B cell (primary cell): ENCODE data around the gene PITRM1. TPM values are rescaled to one million over a fixed set of nuclear protein-coding genes. Genes with fewer than 3 reads are reported as not detected.

ENCODE experiments used
- ATAC-seq: fragments of 200-7000 bp; cut with Tn5 transposase; one replicate; pipeline ENCODE4 v1.10.0; 2021; ENCODE audit warnings: low read depth, mild to moderate bottlenecking, moderate number of reproducible peaks, moderate library complexity
- CTCF ChIA-PET: fragments of 350-600 bp; sonication (Branson Sonifier 250); formaldehyde crosslinking; loops from one replicate; lab custom pipeline; 2021; ENCODE audit warnings: antibody characterized with exemption, inconsistent platforms; lab: Charles Lee
- POLR2A ChIA-PET: fragments of 350-600 bp; sonication (Branson Sonifier 250); formaldehyde crosslinking; loops from one replicate; lab custom pipeline; 2021; ENCODE audit warnings: antibody characterized with exemption; lab: Charles Lee
- DNase-seq: peaks from one replicate; pipeline ENCODE4 v3.0.0; 2013
- H2AFZ ChIP-seq: 2 replicates; pipeline ENCODE4 v1.6.1; 2012; ENCODE audit warnings: mild to moderate bottlenecking, low read depth, low read length; ENCODE audit not compliant: insufficient read depth, poor library complexity, severe bottlenecking
- H3K27ac ChIP-seq, 2 donors: 1 replicate in 1 of 2; 2 replicates in 1 of 2; pipeline ENCODE4 v1.5.1; 2012 to 2013; ENCODE audit warnings: low read length in 2 of 2, mild to moderate bottlenecking in 2 of 2, moderate library complexity in 1 of 2
- H3K27me3 ChIP-seq, 4 experiments: fragments of 200-600 bp in 1 of 4; sonication (generic) in 1 of 4; replicated peaks in 1 of 4; 1 replicate in 2 of 4; 2 replicates in 2 of 4; pipeline versions ENCODE4 v1.6.1 to v1.7.0; 2013 to 2016; ENCODE audit warnings: low read length in 3 of 4, mild to moderate bottlenecking in 2 of 4, mixed read lengths in 1 of 4, moderate library complexity in 1 of 4; ENCODE audit not compliant: insufficient read depth in 4 of 4, control insufficient read depth in 3 of 4; ENCODE audit errors: control extremely low read depth in 1 of 4
- H3K36me3 ChIP-seq, 2 experiments: replicated peaks in 1 of 2; 1 replicate in 1 of 2; 2 replicates in 1 of 2; pipeline versions ENCODE4 v1.6.1 to v1.7.1; 2013; ENCODE audit warnings: low read length in 1 of 2; ENCODE audit not compliant: insufficient read depth in 2 of 2, control insufficient read depth in 1 of 2; ENCODE audit errors: control extremely low read depth in 1 of 2, extremely low read depth in 1 of 2
- H3K4me1 ChIP-seq, 2 donors: fragments of 200-600 bp in 1 of 2; sonication (generic) in 1 of 2; 1 replicate in 1 of 2; 2 replicates in 1 of 2; pipeline versions ENCODE4 v1.5.1 to v1.6.1; 2013 to 2017; ENCODE audit warnings: low read length in 2 of 2; ENCODE audit not compliant: control insufficient read depth in 2 of 2, insufficient read depth in 2 of 2
- H3K4me2 ChIP-seq: replicated peaks from 2 replicates; pipeline ENCODE3; 2012; ENCODE audit warnings: mild to moderate bottlenecking, low read depth, low read length; ENCODE audit not compliant: poor library complexity, severe bottlenecking
- H3K4me3 ChIP-seq, 5 experiments: fragments of 200-600 bp in 1 of 5; sonication (generic) in 1 of 5; 1 replicate in 3 of 5; 2 replicates in 2 of 5; pipeline versions ENCODE4 v1.5.1 to v1.7.0; 2011 to 2016; ENCODE audit warnings: low read length in 4 of 5, mild to moderate bottlenecking in 4 of 5, low read depth in 2 of 5, control low read depth in 1 of 5, moderate library complexity in 1 of 5; ENCODE audit not compliant: insufficient read depth in 1 of 5; ENCODE audit errors: control extremely low read depth in 1 of 5, extremely low read depth in 1 of 5
- H3K79me2 ChIP-seq: fragments of 200-600 bp; sonication (generic); one replicate; pipeline ENCODE4 v1.6.0; 2016; ENCODE audit warnings: low read length; ENCODE audit not compliant: control insufficient read depth, insufficient read depth
- H3K9ac ChIP-seq: fragments of 200-600 bp; sonication (generic); 2 replicates; pipeline ENCODE4 v1.6.1; 2017; ENCODE audit warnings: mild to moderate bottlenecking, low read length, moderate library complexity
- H3K9me3 ChIP-seq, 3 donors: one replicate each; pipeline versions ENCODE4 v1.6.1 to v1.7.1; 2013; ENCODE audit warnings: low read length in 2 of 3; ENCODE audit not compliant: control insufficient read depth in 2 of 3, insufficient read depth in 1 of 3; ENCODE audit errors: control extremely low read depth in 1 of 3
- H4K20me1 ChIP-seq: 2 replicates; pipeline ENCODE4 v1.6.0; 2012; ENCODE audit warnings: mild to moderate bottlenecking, low read length; ENCODE audit not compliant: insufficient read depth, control insufficient read depth, poor library complexity, severe bottlenecking
- H3K27ac Mint-ChIP-seq: one replicate; pipeline ENCODE4 v1.8.0; 2021; ENCODE audit warnings: mixed read lengths
- H3K27me3 Mint-ChIP-seq: one replicate; pipeline ENCODE4 v1.8.0; 2021; ENCODE audit warnings: mixed read lengths
- H3K4me1 Mint-ChIP-seq: one replicate; pipeline ENCODE4 v1.8.0; 2021; ENCODE audit warnings: mixed read lengths
- H3K4me3 Mint-ChIP-seq: one replicate; pipeline ENCODE4 v1.8.0; 2021; ENCODE audit warnings: mixed read lengths
- H3K9me3 Mint-ChIP-seq: one replicate; pipeline ENCODE4 v1.8.0; 2022; ENCODE audit warnings: mixed read lengths; ENCODE audit not compliant: insufficient read depth
- CTCF ChIP-seq: fragments of 200-600 bp; IDR thresholded peaks from one replicate; pipeline ENCODE4 v1.8.0; 2022; ENCODE audit warnings: antibody characterized with exemption, mild to moderate bottlenecking
- EZH2 ChIP-seq: IDR thresholded peaks from 2 replicates; pipeline ENCODE4 v1.6.1; 2012; ENCODE audit warnings: borderline replicate concordance, low read depth, mild to moderate bottlenecking, moderate library complexity, low read length; ENCODE audit not compliant: insufficient read depth, poor library complexity, severe bottlenecking
- WGBS: methylation state at CpG from one replicate; pipeline ENCODE4 v1.1.5; 2013; ENCODE audit warnings: missing lambda C conversion rate; ENCODE audit not compliant: insufficient coverage; 5-methylcytosine and 5-hydroxymethylcytosine counted together
- intact Hi-C: fragments of 100-400 bp; cut with micrococcal nuclease; formaldehyde crosslinking; loops from one replicate; pipeline ENCODE4 v1.10.0; 2022
- polyA plus RNA-seq: library from polyadenylated mRNA; depleted of rRNA; stranded (reverse); fragments of >200 nt; gene quantifications from 2 replicates; pipeline ENCODE4 v1.2.3, GENCODE V29; 2012
- total RNA-seq, 2 donors: library from RNA; stranded (reverse); fragments of 120-200 nt in 1 of 2; gene quantifications; 1 replicate in 1 of 2; 2 replicates in 1 of 2; pipeline versions ENCODE4 v1.2.3 to v1.2.4, GENCODE V29; 2013 to 2022

Gene PITRM1
- total and polyA plus RNA-seq, 2 donors (not counting 1 experiment from before 2014, with no cell fraction given): 50.7 to 71.1 TPM

- Histone ChIP-seq H2AFZ (no peak overlapping the region), H3K9me3 (peaks cover 0 to 3% (median 0%) of the 10 kb centered on the region in 3 donors), H3K4me1 (no peaks in the 10 kb centered on the region), H4K20me1 (no peaks in the 10 kb centered on the region), H3K79me2 (no peaks in the 10 kb centered on the region), H3K4me2 (no peak overlapping the region), H3K27me3 (no peaks in the 10 kb centered on the region), H3K9ac (no peak overlapping the region), H3K4me3 (no peak overlapping the region), H3K36me3 (peaks cover 0 to 68% of the 10 kb centered on the region in 2 experiments), H3K27ac (no peak overlapping the region)
- ATAC-seq: no peak
- POLR2A ChIA-PET: no interaction called here
- intact Hi-C loops: no loop called here
- CTCF ChIA-PET: no interaction called here
- Mint-ChIP-seq H3K27ac (no peak overlapping the region), H3K27me3 (no peaks in the 10 kb centered on the region), H3K4me3 (no peak overlapping the region), H3K4me1 (no peaks in the 10 kb centered on the region), H3K9me3 (no peaks in the 10 kb centered on the region)
- WGBS: 93% methylated on average over 18 of the region's 19 CpGs
- no peak for TF ChIP-seq CTCF
- TF ChIP-seq EZH2: no peak
- DNase-seq: no peak
These were observed 69.7 kb downstream of the PITRM1 start for GRCh38 chr10:3102720-3103427.

GRCh38 chr10:3100856-3101640 lies 71.5 kb downstream of the PITRM1 start:
- Histone ChIP-seq H3K4me3 (no peak overlapping the region), H2AFZ (no peak overlapping the region), H3K4me2 (no peak overlapping the region), H3K79me2 (peaks cover 9% of the 10 kb centered on the region), H3K27ac (no peak overlapping the region), H3K9me3 (peaks cover 0 to 3% (median 0%) of the 10 kb centered on the region in 3 donors), H3K27me3 (no peaks in the 10 kb centered on the region), H3K4me1 (no peaks in the 10 kb centered on the region), H3K9ac (no peak overlapping the region), H4K20me1 (no peaks in the 10 kb centered on the region), H3K36me3 (peaks cover 0 to 57% of the 10 kb centered on the region in 2 experiments)
- TF ChIP-seq CTCF (no peak), EZH2 (no peak)
- no peak for DNase-seq
- H3K4me1 Mint-ChIP-seq: peaks cover under 1% of the 10 kb centered on the region
- CTCF ChIA-PET: interaction anchor here (1.1 kb wide), 1 partner anchor 9 kb away, joined by 3 read pairs; no protein-coding TSS in a partner anchor
- ATAC-seq: no peak
- POLR2A ChIA-PET: no interaction called here
- intact Hi-C loops: no loop called here
- no peak overlapping the region for H3K27ac Mint-ChIP-seq
- no peak overlapping the region for H3K4me3 Mint-ChIP-seq
- no peaks in the 10 kb centered on the region for H3K9me3 Mint-ChIP-seq
- 97% methylated on average over 29 of the region's 31 CpGs for WGBS
- H3K27me3 Mint-ChIP-seq: no peaks in the 10 kb centered on the region
